SW480 (cell line): ENCODE data around the gene MND1.
A peak's percentile ranks its signal among the peaks of the same experiment; 100 is the strongest.
"Not testable (repeated sequence)": the region's sequence is repeated elsewhere in the genome, so short reads cannot be mapped to it uniquely, and the experiment has no call there.

Experiments
- DNase-seq: peaks from one replicate; pipeline ENCODE4 v3.0.0-alpha.2; 2016; ENCODE audit warnings: low spot score

Gene MND1

DNA sequence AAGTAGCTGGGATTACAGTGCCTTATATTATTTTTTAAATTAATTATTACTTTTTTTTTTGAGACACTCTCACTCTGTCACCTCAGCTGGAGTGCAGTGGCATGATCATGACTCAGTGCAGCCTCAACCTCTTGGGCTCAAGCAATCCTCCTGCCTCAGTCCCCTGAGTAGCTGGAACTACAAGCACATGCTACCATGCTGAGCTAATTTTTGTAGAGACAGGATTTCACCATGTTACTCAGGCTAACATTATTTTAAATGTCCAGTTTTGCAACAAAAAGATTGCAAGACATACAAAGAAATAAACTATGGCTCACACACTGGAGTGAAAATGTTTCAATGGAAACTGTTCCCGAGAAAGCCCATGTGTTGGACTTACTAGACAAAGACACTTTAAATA, 59.2 kb downstream of the MND1 start:
- no peak for DNase-seq

DNA sequence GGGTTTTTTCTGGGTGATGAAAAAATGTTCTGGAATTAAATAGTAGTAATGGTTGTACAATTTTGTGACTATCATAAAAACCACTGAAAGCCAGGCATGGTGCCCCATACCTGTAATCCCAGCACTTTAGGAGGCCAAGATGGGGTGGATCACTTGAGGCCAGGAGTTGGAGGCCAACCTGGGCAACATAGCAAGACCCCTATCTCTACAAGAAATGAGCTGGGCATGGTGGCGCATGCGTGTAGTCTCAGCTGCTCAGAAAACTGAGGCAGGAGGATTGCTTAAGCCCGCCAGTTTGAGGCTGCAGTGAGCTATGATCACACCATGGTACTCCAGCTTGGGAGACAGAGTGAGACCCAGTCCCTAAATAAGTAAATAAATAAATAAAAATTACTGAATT, 63.4 kb downstream of the MND1 start:
- DNase-seq: no peak

- no peak for DNase-seq
These were observed 64.4 kb downstream of the MND1 start for GRCh38 chr4:153408932-153409331.

DNA sequence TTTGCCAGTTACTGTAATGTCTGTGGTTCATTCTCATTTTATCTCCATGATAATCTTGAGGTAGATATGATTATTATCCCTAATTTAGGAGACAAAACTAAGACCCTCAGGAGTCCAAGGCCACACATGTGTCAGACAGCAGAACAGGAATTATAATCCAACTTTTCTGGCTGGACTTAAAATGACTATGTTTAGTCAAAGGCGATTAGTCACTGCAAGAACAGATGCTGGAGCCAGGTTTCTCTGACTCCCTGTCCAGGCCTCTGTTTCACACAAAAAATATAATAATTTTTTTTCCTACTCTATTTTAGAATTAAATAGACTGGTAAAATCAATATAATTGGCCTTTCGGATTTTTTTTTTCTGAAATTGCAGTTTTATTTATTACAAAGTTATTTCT, 64.9 kb downstream of the MND1 start:
- DNase-seq: no peak

GRCh38 chr4:153409924-153410501, 65.5 kb downstream of the MND1 start:
- no peak for DNase-seq

DNA sequence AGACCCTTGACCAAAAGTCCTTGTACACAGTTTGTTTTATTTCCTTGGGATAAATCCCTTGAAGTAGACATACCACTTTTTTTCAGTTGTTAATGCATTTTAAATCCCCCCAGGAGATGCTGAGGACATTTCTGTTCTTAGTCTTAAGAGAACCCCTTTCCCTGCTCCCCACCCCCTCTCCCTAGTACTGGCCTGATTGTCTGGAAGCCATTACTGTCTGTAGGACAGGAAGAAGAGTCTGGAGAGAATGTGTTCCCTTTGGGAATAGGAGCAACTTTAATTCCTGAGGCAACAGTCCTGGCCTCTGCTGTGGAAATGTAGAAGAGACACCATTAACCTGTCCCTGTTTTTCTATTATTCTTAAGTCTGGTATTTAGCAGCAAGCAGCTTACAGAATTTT, 69.4 kb downstream of the MND1 start:
- DNase-seq: no peak

- DNase-seq: not testable (repeated sequence)
These were observed 72.0 kb downstream of the MND1 start for GRCh38 chr4:153416456-153416855.

GRCh38 chr4:153418121-153418520, 73.6 kb downstream of the MND1 start:
- no peak for DNase-seq

GRCh38 chr4:153418558-153418957, 74.1 kb downstream of the MND1 start:
- no peak for DNase-seq

GRCh38 chr4:153419029-153419428, 74.5 kb downstream of the MND1 start:
- no peak for DNase-seq

DNA sequence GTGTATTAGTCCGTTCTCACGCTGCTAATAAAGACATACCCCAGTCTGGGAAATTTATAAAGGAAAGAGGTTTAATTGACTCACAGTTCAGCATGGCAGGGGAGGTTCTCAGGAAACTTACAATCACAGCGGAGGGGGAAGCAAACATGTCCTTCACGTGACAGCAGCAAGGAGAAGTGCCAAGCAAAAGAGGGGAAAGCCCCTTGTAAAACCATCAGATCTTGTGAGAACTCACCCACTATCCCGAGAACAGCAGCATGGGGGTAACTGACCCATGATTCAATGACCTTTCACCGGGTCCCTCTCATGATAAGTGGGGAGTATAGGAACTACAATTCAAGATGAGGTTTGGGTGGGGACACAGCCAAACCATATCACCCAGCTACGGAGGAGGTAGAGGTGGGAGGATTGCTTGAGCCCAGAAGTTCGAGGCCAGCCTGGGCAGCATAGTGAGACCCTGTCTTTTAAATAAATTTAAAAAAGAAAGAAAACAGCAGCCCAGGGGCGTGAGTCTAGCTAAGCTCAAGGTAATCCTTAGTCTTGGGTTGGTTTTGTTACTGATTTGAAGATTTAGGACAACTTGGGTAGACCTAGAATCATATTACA, 75.3 kb downstream of the MND1 start:
- no peak for DNase-seq

GRCh38 chr4:153420361-153420760, 75.9 kb downstream of the MND1 start:
- no peak for DNase-seq

DNA sequence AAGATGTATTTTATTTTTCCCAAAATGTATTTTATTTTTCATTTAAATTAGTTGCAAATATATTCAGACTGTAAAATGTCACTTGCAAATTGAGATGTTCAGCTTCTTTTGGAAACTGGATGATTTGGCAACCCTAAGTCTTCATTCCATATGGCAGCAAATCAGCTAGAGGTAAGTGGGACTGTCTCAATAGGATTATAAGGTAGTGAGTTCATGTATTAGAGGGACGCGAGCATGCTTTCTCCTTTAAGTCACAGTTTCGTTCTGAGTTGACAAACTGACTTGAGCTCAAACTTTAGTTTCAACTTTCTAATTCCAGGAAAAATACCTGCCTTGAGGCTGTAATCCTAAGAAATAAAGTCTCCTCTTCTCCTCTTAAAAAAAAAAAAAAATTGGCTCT, 77.5 kb downstream of the MND1 start:
- no peak for DNase-seq

- no peak for DNase-seq
These were observed 81.9 kb downstream of the MND1 start for GRCh38 chr4:153426207-153426885.

- DNase-seq: no peak
These were observed 83.0 kb downstream of the MND1 start for GRCh38 chr4:153427363-153428071.

GRCh38 chr4:153428941-153429475, 84.5 kb downstream of the MND1 start:
- no peak for DNase-seq

DNA sequence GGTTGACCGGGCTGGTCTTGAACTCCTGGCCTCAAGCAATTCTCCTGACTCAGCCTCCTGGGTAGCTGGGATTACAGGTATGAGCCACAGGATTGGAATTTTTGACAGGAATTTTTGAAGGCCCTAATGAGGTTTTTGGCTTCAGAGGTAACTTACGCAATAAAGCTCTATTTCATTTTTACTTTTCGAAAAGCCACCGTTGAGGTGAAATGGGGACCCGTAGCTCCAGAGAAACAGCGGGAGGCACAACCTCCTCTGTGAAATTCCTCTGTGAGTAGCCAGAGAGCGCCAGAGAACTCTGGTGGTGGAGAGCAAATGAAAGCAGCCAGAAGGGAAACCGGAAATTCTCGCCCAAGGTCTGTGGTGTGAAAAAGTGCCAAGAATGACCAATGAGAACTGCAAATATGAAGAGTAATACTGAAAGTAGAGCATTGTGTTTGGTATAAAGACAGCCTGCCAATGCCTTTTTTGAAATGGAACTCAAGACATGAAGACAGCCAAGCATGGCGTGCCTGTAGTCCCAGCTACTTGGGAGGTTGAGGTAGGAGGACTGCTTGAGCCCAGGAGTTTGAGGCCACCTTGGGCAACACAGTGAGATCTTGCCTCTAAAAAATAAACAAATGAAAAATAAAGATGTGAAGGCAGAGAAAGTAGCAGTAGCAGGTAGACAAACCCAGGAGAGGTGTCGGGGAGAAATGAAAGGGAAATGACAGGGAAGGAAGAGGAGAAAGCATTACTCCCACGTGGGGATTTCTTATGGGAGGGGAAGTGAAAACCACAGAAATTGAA, 88.7 kb downstream of the MND1 start:
- DNase-seq: peak; percentile 20

- no peak for DNase-seq
These were observed 89.2 kb downstream of the MND1 start for GRCh38 chr4:153433754-153434105.

DNA sequence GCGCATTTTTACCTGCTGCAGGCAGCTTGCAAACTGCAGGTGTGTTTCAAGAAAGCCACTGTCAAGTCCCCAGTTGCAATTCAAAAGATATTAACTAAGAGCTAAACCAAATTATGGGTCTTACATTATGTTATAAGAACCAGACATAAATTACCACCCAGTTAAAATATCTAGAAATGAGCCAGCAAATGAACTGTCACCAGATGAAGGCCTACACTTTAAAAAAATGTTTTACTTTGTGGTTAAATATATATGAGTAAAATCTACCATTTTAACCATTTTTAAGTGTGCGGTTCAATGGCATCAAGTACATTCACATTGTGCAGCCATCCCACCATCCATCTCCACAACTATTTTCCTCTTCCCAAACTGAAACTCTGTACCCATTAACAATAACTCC, 89.7 kb downstream of the MND1 start:
- DNase-seq: no peak

DNA sequence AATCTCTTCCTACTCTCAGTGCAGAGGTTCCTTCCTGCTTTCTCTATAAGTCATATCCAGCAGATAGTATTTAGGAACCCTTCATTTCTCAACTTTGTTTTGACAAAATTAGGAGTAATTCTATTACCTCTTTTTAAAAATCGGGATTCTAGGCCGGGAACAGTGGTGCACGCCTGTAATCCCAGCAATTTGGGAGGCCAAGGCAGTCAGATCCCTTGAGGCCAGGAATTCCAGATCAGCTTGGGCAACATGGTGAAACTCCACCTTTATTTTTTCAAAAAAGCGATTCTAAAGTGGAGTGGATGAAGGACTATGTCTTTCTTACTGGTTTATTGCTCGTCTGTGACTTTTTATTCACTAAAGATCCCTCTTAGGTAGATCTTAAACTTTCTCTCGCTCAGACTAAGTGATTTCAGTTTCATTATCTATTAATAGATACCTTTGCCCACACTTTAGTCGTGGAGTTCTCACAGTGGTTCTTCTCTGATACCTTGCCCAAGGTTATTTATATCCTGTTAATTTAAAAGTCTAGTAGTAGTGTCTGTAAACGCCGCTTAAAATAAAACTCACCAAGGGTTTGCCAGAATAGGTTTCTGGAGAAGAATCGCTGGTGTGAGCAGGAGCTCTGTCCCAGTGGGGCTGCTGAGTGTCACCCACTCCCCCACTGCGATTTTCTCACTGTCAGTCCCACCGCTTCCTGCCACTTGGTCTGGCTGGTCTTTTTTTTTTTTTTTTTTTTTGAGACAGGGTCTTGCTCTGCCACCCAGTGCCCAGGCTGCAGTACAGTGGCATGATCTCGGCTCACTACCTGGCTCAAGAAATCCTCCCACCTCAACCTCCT, 94.6 kb downstream of the MND1 start:
- DNase-seq: no peak

GRCh38 chr4:153439831-153440230, 95.3 kb downstream of the MND1 start:
- no peak for DNase-seq
